Measurements from ENCODE around the gene PRKAR2B.

PRKAR2B gene

DNA sequence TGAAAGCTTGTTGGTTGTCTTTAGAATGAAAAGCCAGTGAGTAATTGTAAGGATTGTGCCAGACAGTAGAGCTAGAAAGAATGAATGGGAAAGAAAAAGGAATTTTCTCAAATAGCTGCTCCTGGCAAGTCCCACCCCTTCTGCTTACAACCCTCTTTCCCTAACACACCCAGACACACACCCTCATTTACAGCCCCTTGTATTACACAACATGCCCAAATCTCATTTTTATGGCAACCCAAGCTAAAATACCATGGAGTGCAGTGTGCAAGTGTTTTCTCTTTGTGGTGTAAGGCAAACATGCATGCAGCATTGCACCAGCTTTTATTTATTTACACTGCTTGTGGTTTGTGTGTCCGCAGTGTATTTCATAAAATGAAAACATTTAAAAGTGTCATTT lies 1.5 kb downstream of the PRKAR2B start:
- no peak for TF ChIP-seq EZH2phosphoT487 (IDR thresholded peaks at IDR 0.05; ENCODE audit: low read depth)
- TF ChIP-seq, protein P1, sequence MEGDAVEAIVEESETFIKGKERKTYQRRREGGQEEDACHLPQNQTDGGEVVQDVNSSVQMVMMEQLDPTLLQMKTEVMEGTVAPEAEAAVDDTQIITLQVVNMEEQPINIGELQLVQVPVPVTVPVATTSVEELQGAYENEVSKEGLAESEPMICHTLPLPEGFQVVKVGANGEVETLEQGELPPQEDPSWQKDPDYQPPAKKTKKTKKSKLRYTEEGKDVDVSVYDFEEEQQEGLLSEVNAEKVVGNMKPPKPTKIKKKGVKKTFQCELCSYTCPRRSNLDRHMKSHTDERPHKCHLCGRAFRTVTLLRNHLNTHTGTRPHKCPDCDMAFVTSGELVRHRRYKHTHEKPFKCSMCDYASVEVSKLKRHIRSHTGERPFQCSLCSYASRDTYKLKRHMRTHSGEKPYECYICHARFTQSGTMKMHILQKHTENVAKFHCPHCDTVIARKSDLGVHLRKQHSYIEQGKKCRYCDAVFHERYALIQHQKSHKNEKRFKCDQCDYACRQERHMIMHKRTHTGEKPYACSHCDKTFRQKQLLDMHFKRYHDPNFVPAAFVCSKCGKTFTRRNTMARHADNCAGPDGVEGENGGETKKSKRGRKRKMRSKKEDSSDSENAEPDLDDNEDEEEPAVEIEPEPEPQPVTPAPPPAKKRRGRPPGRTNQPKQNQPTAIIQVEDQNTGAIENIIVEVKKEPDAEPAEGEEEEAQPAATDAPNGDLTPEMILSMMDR (IDR thresholded peaks at IDR 0.05; ENCODE audit: low read depth, low read length) = no peak
- Histone ChIP-seq H3K9me3 (ENCODE audit: insufficient read depth, low read length) (no peaks in the 10 kb centered on the region), H3K27ac (ENCODE audit: low read length) (no peak overlapping the region), H3K27me3 (ENCODE audit: low read depth, low read length) (no peaks in the 10 kb centered on the region), H3K4me2 (ENCODE audit: low read length) (peak overlapping the region; percentile 84), H4K20me1 (ENCODE audit: insufficient read depth, low read length) (no peaks in the 10 kb centered on the region), H2AFZ (ENCODE audit: low read depth, low read length) (no peak overlapping the region), H3K36me3 (replicated peaks; ENCODE audit: low read depth, low read length) (peaks cover 8% of the 10 kb centered on the region), H3K79me2 (ENCODE audit: low read length) (peaks cover 37% of the 10 kb centered on the region), H3K4me1 (ENCODE audit: low read length) (peaks cover 46% of the 10 kb centered on the region), H3K9ac (ENCODE audit: low read length) (peak overlapping the region; percentile 77), H3K4me3 (ENCODE audit: low read length) (peak overlapping the region; percentile 92)

DNA sequence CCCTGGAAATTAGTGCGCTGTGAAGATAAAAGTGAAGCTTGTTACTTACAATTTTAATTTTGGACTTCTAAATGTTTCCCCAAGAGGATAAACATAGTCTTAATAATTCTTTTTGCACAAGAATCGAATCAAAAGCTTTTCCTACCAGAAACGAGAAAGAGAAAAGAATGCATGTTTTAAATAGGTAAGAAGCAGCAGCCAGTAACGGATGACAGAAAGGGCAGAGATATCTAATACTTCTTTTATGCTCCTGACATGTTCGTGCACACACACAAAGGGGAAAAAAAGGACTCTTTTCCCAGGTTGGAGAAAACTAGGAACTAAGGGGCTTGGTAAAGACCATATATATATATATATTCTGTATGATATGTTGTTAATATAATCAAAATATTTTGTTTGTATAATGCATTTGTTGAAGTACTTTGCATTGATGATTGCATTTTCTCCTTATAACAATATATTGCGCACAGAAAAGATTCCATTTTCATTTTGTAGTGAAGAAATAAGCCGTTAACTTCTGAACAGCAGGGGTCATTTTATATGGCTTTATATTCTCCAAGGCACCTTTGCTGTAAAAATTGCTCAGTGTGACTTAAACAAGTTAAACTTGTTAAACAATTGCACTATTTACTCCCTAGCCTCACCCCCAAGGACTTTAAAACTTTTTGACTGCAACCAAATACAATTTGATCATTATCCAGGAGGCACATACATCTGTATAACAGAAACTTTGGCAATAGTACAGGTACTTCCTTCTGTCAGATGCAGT lies 2.2 kb downstream of the PRKAR2B start:
- no peaks in the 10 kb centered on the region for H3K27me3 ChIP-seq (ENCODE audit: low read depth, low read length)
- no peak overlapping the region for H3K27ac ChIP-seq (ENCODE audit: low read length)
- TF ChIP-seq EZH2phosphoT487 (IDR thresholded peaks at IDR 0.05; ENCODE audit: low read depth) = no peak
- TF ChIP-seq, protein P1 (IDR thresholded peaks at IDR 0.05; ENCODE audit: low read depth, low read length) = no peak
- H3K9me3 ChIP-seq (ENCODE audit: insufficient read depth, low read length) = no peaks in the 10 kb centered on the region
- H2AFZ ChIP-seq (ENCODE audit: low read depth, low read length) = no peak overlapping the region
- H3K79me2 ChIP-seq (ENCODE audit: low read length) = peaks cover 44% of the 10 kb centered on the region
- H3K4me1 ChIP-seq (ENCODE audit: low read length) = peaks cover 53% of the 10 kb centered on the region
- peaks cover 8% of the 10 kb centered on the region for H3K36me3 ChIP-seq (replicated peaks; ENCODE audit: low read depth, low read length)
- no peaks in the 10 kb centered on the region for H4K20me1 ChIP-seq (ENCODE audit: insufficient read depth, low read length)
- peak overlapping the region; percentile 84 for H3K4me2 ChIP-seq (ENCODE audit: low read length)
- no peak overlapping the region for H3K9ac ChIP-seq (ENCODE audit: low read length)
- H3K4me3 ChIP-seq (ENCODE audit: low read length) = no peak overlapping the region

DNA sequence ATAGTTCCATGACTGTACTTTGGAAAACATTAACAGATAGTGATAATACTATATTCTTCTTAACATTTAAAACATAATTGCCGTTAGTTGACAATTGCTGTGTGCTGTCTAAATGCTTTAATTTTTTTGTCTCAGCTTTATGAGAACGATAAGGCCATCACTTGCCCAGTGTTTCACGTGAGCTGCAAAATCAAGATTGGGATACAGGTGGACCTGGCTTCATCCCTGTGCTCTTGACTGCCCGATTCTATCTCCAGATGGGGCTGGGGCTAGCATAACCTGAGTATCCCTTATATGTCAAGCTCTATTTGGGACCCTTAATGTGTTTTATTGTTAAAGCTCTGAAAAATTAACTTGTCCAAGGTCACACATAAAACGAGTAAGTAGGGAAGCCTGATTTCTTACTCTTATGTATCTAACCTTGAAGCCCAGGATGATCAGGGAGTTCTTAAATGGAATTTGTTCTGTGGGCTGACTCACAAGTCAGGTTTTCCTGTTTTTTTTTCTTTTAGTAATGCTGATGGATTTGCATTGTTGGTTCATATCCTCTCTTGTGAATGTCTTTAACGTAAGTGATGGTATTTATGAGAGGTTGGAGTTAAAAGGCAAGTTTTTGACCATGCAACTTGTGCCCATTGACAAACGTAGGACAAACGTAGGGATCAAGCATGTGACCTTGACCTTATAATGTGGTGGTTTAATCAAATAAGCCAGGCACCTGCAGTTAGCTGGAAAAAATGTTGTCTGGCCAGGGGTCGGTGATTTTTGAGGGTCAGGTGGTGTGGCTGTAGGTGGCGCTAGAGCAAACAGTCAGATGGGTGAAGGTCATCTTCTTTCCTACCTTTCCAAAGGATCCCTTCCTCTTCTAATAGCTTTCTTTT lies 3.6 kb downstream of the PRKAR2B start:
- Histone ChIP-seq H3K79me2 (ENCODE audit: low read length) (peaks cover 51% of the 10 kb centered on the region), H3K27me3 (ENCODE audit: low read depth, low read length) (no peaks in the 10 kb centered on the region), H2AFZ (ENCODE audit: low read depth, low read length) (no peak overlapping the region), H3K4me3 (ENCODE audit: low read length) (no peak overlapping the region), H3K9ac (ENCODE audit: low read length) (no peak overlapping the region), H3K27ac (ENCODE audit: low read length) (no peak overlapping the region), H3K4me1 (ENCODE audit: low read length) (peaks cover 56% of the 10 kb centered on the region), H3K9me3 (ENCODE audit: insufficient read depth, low read length) (no peaks in the 10 kb centered on the region), H3K36me3 (replicated peaks; ENCODE audit: low read depth, low read length) (peaks cover 8% of the 10 kb centered on the region), H3K4me2 (ENCODE audit: low read length) (0 out of 2 replicates have a peak overlapping the region, but pooled peaks have one; percentile 2), H4K20me1 (ENCODE audit: insufficient read depth, low read length) (no peaks in the 10 kb centered on the region)
- TF ChIP-seq, protein P1 (IDR thresholded peaks at IDR 0.05; ENCODE audit: low read depth, low read length) = peak; percentile 69
- TF ChIP-seq EZH2phosphoT487 (IDR thresholded peaks at IDR 0.05; ENCODE audit: low read depth) = no peak

Measured in OCI-LY3 (cell line).